ENCODE results near the gene ENPP5. TPM values are rescaled to one million over a fixed set of nuclear protein-coding genes. Genes with fewer than 3 reads are reported as not detected.

Gene ENPP5
- total and polyA plus RNA-seq, 2 donors (not counting 1 experiment from before 2014, with no cell fraction given): 0.13 to 1.0 TPM

DNA sequence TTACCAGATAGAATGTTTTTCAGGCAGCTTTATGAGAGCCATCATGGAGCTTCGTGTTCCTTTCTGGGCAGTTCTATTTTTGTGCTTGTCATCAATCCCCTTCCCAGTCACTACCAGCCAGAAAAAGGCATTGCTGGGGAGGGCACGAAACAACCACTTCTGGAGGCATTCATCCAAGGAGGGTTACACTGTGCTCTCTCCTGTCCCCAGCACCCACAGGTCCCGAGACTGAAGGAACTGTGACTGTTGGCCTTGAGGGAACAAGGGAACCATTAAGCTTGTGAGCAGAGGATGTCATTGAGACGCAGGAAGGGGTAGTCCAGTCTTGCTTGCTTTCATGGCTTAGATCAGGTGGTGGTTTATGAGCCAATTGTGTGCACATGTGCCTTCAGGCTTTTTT, 20.1 kb upstream of the ENPP5 start:
- H3K36me3 ChIP-seq (replicated peaks in 1 of 2; ENCODE audit: control extremely low read depth in 1 of 2, control insufficient read depth in 1 of 2, extremely low read depth in 1 of 2, insufficient read depth in 2 of 2, low read length in 1 of 2): no peaks in the 10 kb centered on the region
- no peak for ATAC-seq (ENCODE audit: low read depth)
- H3K4me1 Mint-ChIP-seq: no peaks in the 10 kb centered on the region
- peaks cover 17% of the 10 kb centered on the region for H3K27me3 Mint-ChIP-seq
- no peak overlapping the region for H2AFZ ChIP-seq (ENCODE audit: insufficient read depth, low read depth, low read length, poor library complexity, severe bottlenecking)
- no peak overlapping the region for H3K27ac Mint-ChIP-seq
- no peak overlapping the region for H3K4me3 ChIP-seq (ENCODE audit: control extremely low read depth in 1 of 5, extremely low read depth in 1 of 5, insufficient read depth in 1 of 5, low read depth in 2 of 5, low read length in 4 of 5)
- 89% methylated on average over 3 of the region's 4 CpGs for WGBS (ENCODE audit: insufficient coverage)
- no peak for TF ChIP-seq EZH2 (IDR thresholded peaks at IDR 0.05; ENCODE audit: borderline replicate concordance, insufficient read depth, low read depth, low read length, poor library complexity, severe bottlenecking)
- TF ChIP-seq, protein P1, sequence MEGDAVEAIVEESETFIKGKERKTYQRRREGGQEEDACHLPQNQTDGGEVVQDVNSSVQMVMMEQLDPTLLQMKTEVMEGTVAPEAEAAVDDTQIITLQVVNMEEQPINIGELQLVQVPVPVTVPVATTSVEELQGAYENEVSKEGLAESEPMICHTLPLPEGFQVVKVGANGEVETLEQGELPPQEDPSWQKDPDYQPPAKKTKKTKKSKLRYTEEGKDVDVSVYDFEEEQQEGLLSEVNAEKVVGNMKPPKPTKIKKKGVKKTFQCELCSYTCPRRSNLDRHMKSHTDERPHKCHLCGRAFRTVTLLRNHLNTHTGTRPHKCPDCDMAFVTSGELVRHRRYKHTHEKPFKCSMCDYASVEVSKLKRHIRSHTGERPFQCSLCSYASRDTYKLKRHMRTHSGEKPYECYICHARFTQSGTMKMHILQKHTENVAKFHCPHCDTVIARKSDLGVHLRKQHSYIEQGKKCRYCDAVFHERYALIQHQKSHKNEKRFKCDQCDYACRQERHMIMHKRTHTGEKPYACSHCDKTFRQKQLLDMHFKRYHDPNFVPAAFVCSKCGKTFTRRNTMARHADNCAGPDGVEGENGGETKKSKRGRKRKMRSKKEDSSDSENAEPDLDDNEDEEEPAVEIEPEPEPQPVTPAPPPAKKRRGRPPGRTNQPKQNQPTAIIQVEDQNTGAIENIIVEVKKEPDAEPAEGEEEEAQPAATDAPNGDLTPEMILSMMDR (IDR thresholded peaks at IDR 0.05): no peak
- no peak for DNase-seq
- no peaks in the 10 kb centered on the region for H3K9me3 Mint-ChIP-seq (ENCODE audit: insufficient read depth)
- no peaks in the 10 kb centered on the region for H3K4me1 ChIP-seq (ENCODE audit: control insufficient read depth in 2 of 2, insufficient read depth in 2 of 2, low read length in 2 of 2)
- no peak overlapping the region for H3K27ac ChIP-seq (ENCODE audit: low read length in 2 of 2)
- H3K9me3 ChIP-seq (ENCODE audit: control extremely low read depth in 1 of 3, control insufficient read depth in 2 of 3, insufficient read depth in 1 of 3, low read length in 2 of 3): no peaks in the 10 kb centered on the region
- no peak overlapping the region for H3K9ac ChIP-seq (ENCODE audit: low read length)
- ChIA-PET POLR2A (no interaction called here), CTCF (no interaction called here)
- H3K27me3 ChIP-seq (replicated peaks in 1 of 4; ENCODE audit: control extremely low read depth in 1 of 4, control insufficient read depth in 3 of 4, insufficient read depth in 4 of 4, low read length in 3 of 4): peaks cover 0 to 4% (median 0%) of the 10 kb centered on the region in 4 experiments
- H3K4me2 ChIP-seq (replicated peaks; ENCODE audit: low read depth, low read length, poor library complexity, severe bottlenecking): no peak overlapping the region
- no peak overlapping the region for H3K4me3 Mint-ChIP-seq
- intact Hi-C loops (cut with micrococcal nuclease): no loop called here
- H3K79me2 ChIP-seq (ENCODE audit: control insufficient read depth, insufficient read depth, low read length): no peaks in the 10 kb centered on the region
- no peaks in the 10 kb centered on the region for H4K20me1 ChIP-seq (ENCODE audit: control insufficient read depth, insufficient read depth, low read length, poor library complexity, severe bottlenecking)

DNA sequence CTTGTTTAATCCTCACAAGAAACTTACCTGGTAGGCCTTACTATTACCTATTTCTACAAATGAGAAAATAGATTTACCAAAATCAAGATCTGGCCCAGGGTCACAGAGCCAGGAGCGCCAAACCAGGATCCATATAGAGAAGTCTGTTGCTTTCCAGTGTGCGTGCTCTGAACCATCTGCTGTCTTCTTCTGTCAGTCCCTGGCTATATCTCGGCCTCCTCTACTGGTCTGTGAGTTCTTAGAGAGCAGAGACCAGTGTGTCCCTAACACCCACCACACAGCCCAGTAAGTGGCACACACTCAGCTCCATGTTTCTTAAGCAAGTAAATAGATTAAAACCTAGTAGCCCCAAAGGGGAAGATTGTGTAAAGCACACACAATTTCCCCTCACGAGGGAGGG, 18.9 kb upstream of the ENPP5 start:
- H3K4me1 Mint-ChIP-seq: no peaks in the 10 kb centered on the region
- DNase-seq (no peak), ATAC-seq (ENCODE audit: low read depth) (no peak)
- H3K27ac Mint-ChIP-seq: no peak overlapping the region
- peaks cover 22% of the 10 kb centered on the region for H3K27me3 Mint-ChIP-seq
- no peaks in the 10 kb centered on the region for H3K79me2 ChIP-seq (ENCODE audit: control insufficient read depth, insufficient read depth, low read length)
- H3K9ac ChIP-seq (ENCODE audit: low read length): no peak overlapping the region
- no peaks in the 10 kb centered on the region for H3K4me1 ChIP-seq (ENCODE audit: control insufficient read depth in 2 of 2, insufficient read depth in 2 of 2, low read length in 2 of 2)
- ChIA-PET POLR2A (no interaction called here), CTCF (no interaction called here)
- H4K20me1 ChIP-seq (ENCODE audit: control insufficient read depth, insufficient read depth, low read length, poor library complexity, severe bottlenecking): no peaks in the 10 kb centered on the region
- no peak overlapping the region for H3K4me2 ChIP-seq (replicated peaks; ENCODE audit: low read depth, low read length, poor library complexity, severe bottlenecking)
- H2AFZ ChIP-seq (ENCODE audit: insufficient read depth, low read depth, low read length, poor library complexity, severe bottlenecking): no peak overlapping the region
- no peak overlapping the region for H3K4me3 ChIP-seq (ENCODE audit: control extremely low read depth in 1 of 5, extremely low read depth in 1 of 5, insufficient read depth in 1 of 5, low read depth in 2 of 5, low read length in 4 of 5)
- intact Hi-C loops (cut with micrococcal nuclease): no loop called here
- no peak overlapping the region for H3K4me3 Mint-ChIP-seq
- no peak overlapping the region for H3K27ac ChIP-seq (ENCODE audit: low read length in 2 of 2)
- TF ChIP-seq EZH2 (IDR thresholded peaks at IDR 0.05; ENCODE audit: borderline replicate concordance, insufficient read depth, low read depth, low read length, poor library complexity, severe bottlenecking): no peak
- no peaks in the 10 kb centered on the region for H3K36me3 ChIP-seq (replicated peaks in 1 of 2; ENCODE audit: control extremely low read depth in 1 of 2, control insufficient read depth in 1 of 2, extremely low read depth in 1 of 2, insufficient read depth in 2 of 2, low read length in 1 of 2)
- WGBS (ENCODE audit: insufficient coverage): 94% methylated on average over 3 of the region's 4 CpGs
- H3K9me3 ChIP-seq (ENCODE audit: control extremely low read depth in 1 of 3, control insufficient read depth in 2 of 3, insufficient read depth in 1 of 3, low read length in 2 of 3): no peaks in the 10 kb centered on the region
- H3K9me3 Mint-ChIP-seq (ENCODE audit: insufficient read depth): no peaks in the 10 kb centered on the region
- H3K27me3 ChIP-seq (replicated peaks in 1 of 4; ENCODE audit: control extremely low read depth in 1 of 4, control insufficient read depth in 3 of 4, insufficient read depth in 4 of 4, low read length in 3 of 4): peaks cover 0 to 4% (median 0%) of the 10 kb centered on the region in 4 experiments

Measured in B cell (primary cell).